ENCODE measurements around the gene CBX6. TPM values are rescaled to one million over a fixed set of nuclear protein-coding genes. Genes with fewer than 3 reads are reported as not detected.

Gene CBX6
- total and polyA plus RNA-seq, 2 donors: 23.3 to 24.0 TPM

- no peak overlapping the region for H3K4me3 ChIP-seq (ENCODE audit: low read length in 2 of 2)
- DNase-seq (ENCODE audit: low read depth in 6 of 9, low spot score in 9 of 9): no peak
- H3K9me3 ChIP-seq (ENCODE audit: control insufficient read depth in 2 of 2, insufficient read depth in 1 of 2, low read length in 1 of 2): no peaks in the 10 kb centered on the region
- peaks cover 6 to 17% of the 10 kb centered on the region in 2 donors for H3K4me1 ChIP-seq (ENCODE audit: control insufficient read depth in 2 of 2, insufficient read depth in 2 of 2, low read length in 2 of 2)
- no peaks in the 10 kb centered on the region for H3K27me3 ChIP-seq (ENCODE audit: control insufficient read depth in 2 of 2, insufficient read depth in 1 of 2, low read length in 1 of 2)
- H3K36me3 ChIP-seq (ENCODE audit: control insufficient read depth in 2 of 2, insufficient read depth in 2 of 2, low read length in 1 of 2): no peaks in the 10 kb centered on the region
- 95% methylated on average over 5 of the region's 5 CpGs for WGBS
- H3K27ac ChIP-seq (ENCODE audit: low read depth in 1 of 2, low read length in 1 of 2): no peak overlapping the region
Measured at GRCh38 chr22:38879108-38879729, 7.2 kb upstream of the CBX6 start.

GRCh38 chr22:38878001-38878400, 6.0 kb upstream of the CBX6 start:
- 93% methylated on average over 4 of the region's 4 CpGs for WGBS
- H3K27ac ChIP-seq (ENCODE audit: low read depth in 1 of 2, low read length in 1 of 2): no peak overlapping the region
- no peak for DNase-seq (ENCODE audit: low read depth in 6 of 9, low spot score in 9 of 9)
- H3K4me3 ChIP-seq (ENCODE audit: low read length in 2 of 2): no peak overlapping the region
- H3K27me3 ChIP-seq (ENCODE audit: control insufficient read depth in 2 of 2, insufficient read depth in 1 of 2, low read length in 1 of 2): peaks cover 0 to 3% of the 10 kb centered on the region in 2 donors
- H3K9me3 ChIP-seq (ENCODE audit: control insufficient read depth in 2 of 2, insufficient read depth in 1 of 2, low read length in 1 of 2): no peaks in the 10 kb centered on the region
- peaks cover 4 to 22% of the 10 kb centered on the region in 2 donors for H3K4me1 ChIP-seq (ENCODE audit: control insufficient read depth in 2 of 2, insufficient read depth in 2 of 2, low read length in 2 of 2)
- H3K36me3 ChIP-seq (ENCODE audit: control insufficient read depth in 2 of 2, insufficient read depth in 2 of 2, low read length in 1 of 2): no peaks in the 10 kb centered on the region

- DNase-seq (ENCODE audit: low read depth in 6 of 9, low spot score in 9 of 9): no peak
- WGBS: 96% methylated on average over 13 of the region's 13 CpGs
- no peak overlapping the region for H3K27ac ChIP-seq (ENCODE audit: low read depth in 1 of 2, low read length in 1 of 2)
Measured at GRCh38 chr22:38874529-38875222, 2.7 kb upstream of the CBX6 start.

GRCh38 chr22:38873469-38874411, 1.7 kb upstream of the CBX6 start:
- DNase-seq (ENCODE audit: low read depth in 6 of 9, low spot score in 9 of 9): peak in 1 of 9 donors; percentile 25
- Histone ChIP-seq H3K4me1 (ENCODE audit: control insufficient read depth in 2 of 2, insufficient read depth in 2 of 2, low read length in 2 of 2) (peaks cover 8 to 40% of the 10 kb centered on the region in 2 donors), H3K27ac (ENCODE audit: low read depth in 1 of 2, low read length in 1 of 2) (no peak overlapping the region), H3K4me3 (ENCODE audit: low read length in 2 of 2) (no peak overlapping the region), H3K27me3 (ENCODE audit: control insufficient read depth in 2 of 2, insufficient read depth in 1 of 2, low read length in 1 of 2) (peaks cover 0 to 8% of the 10 kb centered on the region in 2 donors), H3K36me3 (ENCODE audit: control insufficient read depth in 2 of 2, insufficient read depth in 2 of 2, low read length in 1 of 2) (peaks cover 0 to 14% of the 10 kb centered on the region in 2 donors), H3K9me3 (ENCODE audit: control insufficient read depth in 2 of 2, insufficient read depth in 1 of 2, low read length in 1 of 2) (no peaks in the 10 kb centered on the region)
- 89% methylated on average over 9 of the region's 9 CpGs for WGBS

More at GRCh38 chr22:38874529-38875222, 2.7 kb upstream of the CBX6 start:
- peaks cover 0 to 8% of the 10 kb centered on the region in 2 donors for H3K27me3 ChIP-seq (ENCODE audit: control insufficient read depth in 2 of 2, insufficient read depth in 1 of 2, low read length in 1 of 2)
- H3K4me1 ChIP-seq (ENCODE audit: control insufficient read depth in 2 of 2, insufficient read depth in 2 of 2, low read length in 2 of 2): peaks cover 8 to 32% of the 10 kb centered on the region in 2 donors
- no peaks in the 10 kb centered on the region for H3K9me3 ChIP-seq (ENCODE audit: control insufficient read depth in 2 of 2, insufficient read depth in 1 of 2, low read length in 1 of 2)
- peaks cover 0 to 5% of the 10 kb centered on the region in 2 donors for H3K36me3 ChIP-seq (ENCODE audit: control insufficient read depth in 2 of 2, insufficient read depth in 2 of 2, low read length in 1 of 2)
- no peak overlapping the region for H3K4me3 ChIP-seq (ENCODE audit: low read length in 2 of 2)

GRCh38 chr22:38872831-38873248, 824 bp upstream of the CBX6 start:
- H3K4me1 ChIP-seq (ENCODE audit: control insufficient read depth in 2 of 2, insufficient read depth in 2 of 2, low read length in 2 of 2): peaks cover 8 to 43% of the 10 kb centered on the region in 2 donors
- peak overlapping the region; percentile 77 to 81 for H3K27ac ChIP-seq (ENCODE audit: low read depth in 1 of 2, low read length in 1 of 2)
- 1% methylated on average over 37 of the region's 37 CpGs for WGBS
- peak in 2 of 9 donors; percentile 24 to 37 for DNase-seq (ENCODE audit: low read depth in 6 of 9, low spot score in 9 of 9)
- peaks cover 0 to 8% of the 10 kb centered on the region in 2 donors for H3K27me3 ChIP-seq (ENCODE audit: control insufficient read depth in 2 of 2, insufficient read depth in 1 of 2, low read length in 1 of 2)
- H3K36me3 ChIP-seq (ENCODE audit: control insufficient read depth in 2 of 2, insufficient read depth in 2 of 2, low read length in 1 of 2): peaks cover 1 to 23% of the 10 kb centered on the region in 2 donors
- H3K9me3 ChIP-seq (ENCODE audit: control insufficient read depth in 2 of 2, insufficient read depth in 1 of 2, low read length in 1 of 2): no peaks in the 10 kb centered on the region
- peak overlapping the region; percentile 92 to 94 for H3K4me3 ChIP-seq (ENCODE audit: low read length in 2 of 2)

- H3K36me3 ChIP-seq (ENCODE audit: control insufficient read depth in 2 of 2, insufficient read depth in 2 of 2, low read length in 1 of 2): peaks cover 14 to 34% of the 10 kb centered on the region in 2 donors
- WGBS: under 1% methylated on average over 77 of the region's 77 CpGs
- H3K4me3 ChIP-seq (ENCODE audit: low read length in 2 of 2): peak overlapping the region; percentile 64 to 92
- H3K27me3 ChIP-seq (ENCODE audit: control insufficient read depth in 2 of 2, insufficient read depth in 1 of 2, low read length in 1 of 2): peaks cover 0 to 8% of the 10 kb centered on the region in 2 donors
- peaks cover 8 to 43% of the 10 kb centered on the region in 2 donors for H3K4me1 ChIP-seq (ENCODE audit: control insufficient read depth in 2 of 2, insufficient read depth in 2 of 2, low read length in 2 of 2)
- H3K9me3 ChIP-seq (ENCODE audit: control insufficient read depth in 2 of 2, insufficient read depth in 1 of 2, low read length in 1 of 2): no peaks in the 10 kb centered on the region
- peak in 4 of 9 donors; percentile 37 to 64 (median 38) for DNase-seq (ENCODE audit: low read depth in 6 of 9, low spot score in 9 of 9)
- H3K27ac ChIP-seq (ENCODE audit: low read depth in 1 of 2, low read length in 1 of 2): peak overlapping the region; percentile 81 to 82
Measured at GRCh38 chr22:38871360-38872171, 450 bp downstream of the CBX6 start.

GRCh38 chr22:38870791-38871359, 1.1 kb downstream of the CBX6 start:
- Histone ChIP-seq H3K27me3 (ENCODE audit: control insufficient read depth in 2 of 2, insufficient read depth in 1 of 2, low read length in 1 of 2) (peaks cover 0 to 8% of the 10 kb centered on the region in 2 donors), H3K9me3 (ENCODE audit: control insufficient read depth in 2 of 2, insufficient read depth in 1 of 2, low read length in 1 of 2) (no peaks in the 10 kb centered on the region), H3K27ac (ENCODE audit: low read depth in 1 of 2, low read length in 1 of 2) (peak overlapping the region; percentile 81 to 82), H3K4me1 (ENCODE audit: control insufficient read depth in 2 of 2, insufficient read depth in 2 of 2, low read length in 2 of 2) (peaks cover 8 to 43% of the 10 kb centered on the region in 2 donors), H3K36me3 (ENCODE audit: control insufficient read depth in 2 of 2, insufficient read depth in 2 of 2, low read length in 1 of 2) (peaks cover 20 to 38% of the 10 kb centered on the region in 2 donors), H3K4me3 (ENCODE audit: low read length in 2 of 2) (peak overlapping the region; percentile 64 to 92)
- no peak for DNase-seq (ENCODE audit: low read depth in 6 of 9, low spot score in 9 of 9)
- WGBS: 36% methylated on average over 2 of the region's 2 CpGs

GRCh38 chr22:38870312-38870741, 1.7 kb downstream of the CBX6 start:
- 3% methylated on average over 12 of the region's 12 CpGs for WGBS

More at GRCh38 chr22:38870312-38870741, 1.7 kb downstream of the CBX6 start:
- Histone ChIP-seq H3K27ac (ENCODE audit: low read depth in 1 of 2, low read length in 1 of 2) (peak overlapping the region in 1 of 2 donors; percentile 82), H3K36me3 (ENCODE audit: control insufficient read depth in 2 of 2, insufficient read depth in 2 of 2, low read length in 1 of 2) (peaks cover 24 to 43% of the 10 kb centered on the region in 2 donors), H3K4me1 (ENCODE audit: control insufficient read depth in 2 of 2, insufficient read depth in 2 of 2, low read length in 2 of 2) (peaks cover 8 to 43% of the 10 kb centered on the region in 2 donors), H3K4me3 (ENCODE audit: low read length in 2 of 2) (peak overlapping the region; percentile 64 to 92), H3K9me3 (ENCODE audit: control insufficient read depth in 2 of 2, insufficient read depth in 1 of 2, low read length in 1 of 2) (no peaks in the 10 kb centered on the region), H3K27me3 (ENCODE audit: control insufficient read depth in 2 of 2, insufficient read depth in 1 of 2, low read length in 1 of 2) (peaks cover 0 to 8% of the 10 kb centered on the region in 2 donors)
- DNase-seq (ENCODE audit: low read depth in 6 of 9, low spot score in 9 of 9): peak; percentile 68 to 93 (median 82)
